HL-60 (cell line): ENCODE data around the gene ERBB4.

Experiments used
- DNase-seq, 2 experiments: peaks; one replicate each; pipeline ENCODE4 v3.0.0-alpha.2; 2010 to 2020; ENCODE audit warnings: low read depth in 1 of 2, low spot score in 1 of 2
- H3K27ac ChIP-seq: fragments of 250-450 bp; sonication (Bioruptor Pico); replicated peaks from 2 replicates; pipeline ENCODE4 v1.5.1; 2020; ENCODE audit warnings: mild to moderate bottlenecking, moderate library complexity
- H3K27me3 ChIP-seq: fragments of 250-450 bp; sonication (Bioruptor Pico); 2 replicates; pipeline ENCODE4 v1.5.1; 2021; ENCODE audit warnings: mild to moderate bottlenecking, moderate library complexity; ENCODE audit not compliant: insufficient read depth, poor library complexity, severe bottlenecking
- H3K4me3 ChIP-seq: replicated peaks from 2 replicates; pipeline ENCODE4 v1.5.1; 2011; ENCODE audit warnings: mild to moderate bottlenecking, control low read depth, low read length; ENCODE audit not compliant: insufficient read depth
- CTCF ChIP-seq: IDR thresholded peaks from one replicate; pipeline ENCODE4 v1.5.1; 2011; ENCODE audit warnings: low read length, control low read depth, inconsistent platforms; ENCODE audit not compliant: insufficient read depth
- GABPA ChIP-seq: IDR thresholded peaks from 2 replicates; pipeline ENCODE4 v1.6.1; 2012; ENCODE audit warnings: low read depth
- POLR2AphosphoS5 ChIP-seq: IDR thresholded peaks from 2 replicates; pipeline ENCODE4 v1.6.1; 2012; ENCODE audit warnings: low read depth
- SPI1 ChIP-seq: IDR thresholded peaks from 2 replicates; pipeline ENCODE4 v1.6.1; 2012; ENCODE audit warnings: low read depth, mild to moderate bottlenecking, borderline replicate concordance
- TF ChIP-seq, protein P1 (sequence below): IDR thresholded peaks from 2 replicates; pipeline ENCODE4 v1.6.1; 2012; ENCODE audit warnings: low read depth; ENCODE audit not compliant: insufficient replicate concordance

The ERBB4 gene

DNA sequence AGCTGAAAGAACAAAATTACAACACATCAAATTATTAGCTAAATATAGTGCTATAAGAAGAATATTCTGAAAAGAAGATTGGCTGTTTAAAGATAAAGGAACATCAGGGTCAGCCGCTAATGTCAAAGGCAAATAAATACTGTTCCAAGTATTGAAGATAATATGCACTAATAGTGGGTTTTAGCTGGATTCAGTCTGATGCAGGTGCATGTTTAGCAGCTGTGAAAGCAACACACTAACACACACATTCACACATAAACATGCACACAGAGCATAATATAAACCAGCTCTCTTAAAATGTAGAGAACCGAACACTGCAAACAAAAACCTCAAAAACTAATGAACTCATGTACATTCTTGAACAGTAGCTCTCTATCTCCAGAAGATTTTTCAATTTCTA is 634.6 kb downstream of the ERBB4 start:
- Histone ChIP-seq H3K27ac (no peak overlapping the region), H3K27me3 (no peaks in the 10 kb centered on the region), H3K4me3 (no peak overlapping the region)
- TF ChIP-seq, protein P1, sequence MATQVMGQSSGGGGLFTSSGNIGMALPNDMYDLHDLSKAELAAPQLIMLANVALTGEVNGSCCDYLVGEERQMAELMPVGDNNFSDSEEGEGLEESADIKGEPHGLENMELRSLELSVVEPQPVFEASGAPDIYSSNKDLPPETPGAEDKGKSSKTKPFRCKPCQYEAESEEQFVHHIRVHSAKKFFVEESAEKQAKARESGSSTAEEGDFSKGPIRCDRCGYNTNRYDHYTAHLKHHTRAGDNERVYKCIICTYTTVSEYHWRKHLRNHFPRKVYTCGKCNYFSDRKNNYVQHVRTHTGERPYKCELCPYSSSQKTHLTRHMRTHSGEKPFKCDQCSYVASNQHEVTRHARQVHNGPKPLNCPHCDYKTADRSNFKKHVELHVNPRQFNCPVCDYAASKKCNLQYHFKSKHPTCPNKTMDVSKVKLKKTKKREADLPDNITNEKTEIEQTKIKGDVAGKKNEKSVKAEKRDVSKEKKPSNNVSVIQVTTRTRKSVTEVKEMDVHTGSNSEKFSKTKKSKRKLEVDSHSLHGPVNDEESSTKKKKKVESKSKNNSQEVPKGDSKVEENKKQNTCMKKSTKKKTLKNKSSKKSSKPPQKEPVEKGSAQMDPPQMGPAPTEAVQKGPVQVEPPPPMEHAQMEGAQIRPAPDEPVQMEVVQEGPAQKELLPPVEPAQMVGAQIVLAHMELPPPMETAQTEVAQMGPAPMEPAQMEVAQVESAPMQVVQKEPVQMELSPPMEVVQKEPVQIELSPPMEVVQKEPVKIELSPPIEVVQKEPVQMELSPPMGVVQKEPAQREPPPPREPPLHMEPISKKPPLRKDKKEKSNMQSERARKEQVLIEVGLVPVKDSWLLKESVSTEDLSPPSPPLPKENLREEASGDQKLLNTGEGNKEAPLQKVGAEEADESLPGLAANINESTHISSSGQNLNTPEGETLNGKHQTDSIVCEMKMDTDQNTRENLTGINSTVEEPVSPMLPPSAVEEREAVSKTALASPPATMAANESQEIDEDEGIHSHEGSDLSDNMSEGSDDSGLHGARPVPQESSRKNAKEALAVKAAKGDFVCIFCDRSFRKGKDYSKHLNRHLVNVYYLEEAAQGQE: no peak
- TF ChIP-seq CTCF: no peak
- no peak for TF ChIP-seq SPI1
- TF ChIP-seq GABPA: no peak
- TF ChIP-seq POLR2AphosphoS5: no peak
- no peak for DNase-seq

DNA sequence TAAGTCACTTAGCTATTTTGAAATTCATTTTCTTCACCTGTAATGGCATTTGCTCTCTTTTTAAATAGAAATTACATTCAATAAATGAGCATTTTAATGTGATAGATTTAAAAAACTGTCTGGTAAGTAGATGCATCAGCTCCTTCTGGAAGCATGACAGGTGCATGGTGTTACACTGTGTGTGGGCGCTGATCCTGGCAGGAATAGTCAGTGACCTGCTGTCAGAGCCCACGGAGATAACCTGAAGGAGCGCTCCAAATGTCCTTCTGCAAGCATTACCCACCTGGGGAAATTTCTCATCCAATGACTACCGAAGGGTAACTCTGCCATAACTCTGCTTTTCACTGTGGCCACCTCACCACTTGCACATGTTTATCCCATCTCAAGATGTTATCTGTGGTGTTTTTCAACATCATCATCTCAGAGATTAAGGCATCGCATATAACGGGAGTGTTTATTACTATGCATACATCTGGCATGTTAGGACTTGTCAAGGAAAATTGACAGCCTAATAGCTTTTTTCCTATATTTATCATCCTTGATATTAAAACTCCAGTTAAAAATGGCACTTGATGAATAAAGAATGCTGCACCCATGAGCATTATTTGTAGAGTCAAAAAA is 637.3 kb downstream of the ERBB4 start:
- no peak overlapping the region for H3K4me3 ChIP-seq
- H3K27me3 ChIP-seq: no peaks in the 10 kb centered on the region
- TF ChIP-seq GABPA (no peak), POLR2AphosphoS5 (no peak), CTCF (no peak), SPI1 (no peak)
- TF ChIP-seq, protein P1: no peak
- H3K27ac ChIP-seq: no peak overlapping the region
- no peak for DNase-seq

DNA sequence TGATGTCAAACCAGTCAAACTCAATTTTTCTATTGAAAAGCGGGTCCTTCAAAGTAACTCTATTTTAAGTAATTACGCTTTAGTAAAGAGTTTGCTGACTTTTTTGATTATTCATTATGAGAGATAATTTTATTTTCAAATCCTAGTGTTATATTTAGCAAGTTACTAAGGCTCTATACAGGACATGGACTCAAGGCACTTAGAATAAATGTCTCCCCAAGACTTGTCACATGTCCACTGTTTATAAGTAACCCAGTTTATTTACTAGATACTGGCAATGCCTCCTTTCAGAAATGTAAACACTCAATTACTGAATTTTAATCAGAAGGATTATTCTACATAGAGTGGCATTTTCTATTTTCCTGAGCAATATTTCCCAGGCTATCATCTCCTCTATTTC is 638.1 kb downstream of the ERBB4 start:
- H3K27ac ChIP-seq: no peak overlapping the region
- TF ChIP-seq SPI1 (no peak), POLR2AphosphoS5 (no peak), CTCF (no peak), GABPA (no peak)
- TF ChIP-seq, protein P1: no peak
- no peak overlapping the region for H3K4me3 ChIP-seq
- no peaks in the 10 kb centered on the region for H3K27me3 ChIP-seq
- no peak for DNase-seq
